GM12874 (cell line): Measurements from ENCODE around the gene PDLIM7.

Source experiments
- TF ChIP-seq, protein P1 (sequence below): IDR thresholded peaks from 2 replicates; pipeline ENCODE4 v1.5.1; 2011; ENCODE audit warnings: low read depth, mild to moderate bottlenecking, control low read depth, low read length, moderate library complexity; ENCODE audit not compliant: insufficient read depth

PDLIM7 gene

DNA sequence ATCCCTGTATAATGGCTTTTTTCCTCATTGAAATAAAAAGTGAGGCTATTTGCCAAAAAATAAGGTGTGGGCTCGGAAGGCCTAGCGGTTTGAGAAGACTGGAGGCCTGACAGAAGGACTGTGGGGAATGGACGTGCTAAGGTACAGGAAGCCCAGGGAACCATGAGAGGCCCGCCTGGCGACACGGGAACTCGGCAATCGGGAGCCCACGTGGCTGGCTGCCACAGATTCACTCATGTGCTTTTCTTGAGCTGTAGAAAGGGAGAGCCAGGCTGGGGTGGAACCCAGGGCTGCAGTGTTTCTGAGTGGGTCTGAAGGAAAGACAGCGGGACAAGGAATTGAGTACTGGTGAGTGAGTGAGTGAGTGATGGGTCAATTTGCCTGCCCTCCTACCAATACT is 31.2 kb upstream of the PDLIM7 start:
- TF ChIP-seq, protein P1, sequence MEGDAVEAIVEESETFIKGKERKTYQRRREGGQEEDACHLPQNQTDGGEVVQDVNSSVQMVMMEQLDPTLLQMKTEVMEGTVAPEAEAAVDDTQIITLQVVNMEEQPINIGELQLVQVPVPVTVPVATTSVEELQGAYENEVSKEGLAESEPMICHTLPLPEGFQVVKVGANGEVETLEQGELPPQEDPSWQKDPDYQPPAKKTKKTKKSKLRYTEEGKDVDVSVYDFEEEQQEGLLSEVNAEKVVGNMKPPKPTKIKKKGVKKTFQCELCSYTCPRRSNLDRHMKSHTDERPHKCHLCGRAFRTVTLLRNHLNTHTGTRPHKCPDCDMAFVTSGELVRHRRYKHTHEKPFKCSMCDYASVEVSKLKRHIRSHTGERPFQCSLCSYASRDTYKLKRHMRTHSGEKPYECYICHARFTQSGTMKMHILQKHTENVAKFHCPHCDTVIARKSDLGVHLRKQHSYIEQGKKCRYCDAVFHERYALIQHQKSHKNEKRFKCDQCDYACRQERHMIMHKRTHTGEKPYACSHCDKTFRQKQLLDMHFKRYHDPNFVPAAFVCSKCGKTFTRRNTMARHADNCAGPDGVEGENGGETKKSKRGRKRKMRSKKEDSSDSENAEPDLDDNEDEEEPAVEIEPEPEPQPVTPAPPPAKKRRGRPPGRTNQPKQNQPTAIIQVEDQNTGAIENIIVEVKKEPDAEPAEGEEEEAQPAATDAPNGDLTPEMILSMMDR: no peak

DNA sequence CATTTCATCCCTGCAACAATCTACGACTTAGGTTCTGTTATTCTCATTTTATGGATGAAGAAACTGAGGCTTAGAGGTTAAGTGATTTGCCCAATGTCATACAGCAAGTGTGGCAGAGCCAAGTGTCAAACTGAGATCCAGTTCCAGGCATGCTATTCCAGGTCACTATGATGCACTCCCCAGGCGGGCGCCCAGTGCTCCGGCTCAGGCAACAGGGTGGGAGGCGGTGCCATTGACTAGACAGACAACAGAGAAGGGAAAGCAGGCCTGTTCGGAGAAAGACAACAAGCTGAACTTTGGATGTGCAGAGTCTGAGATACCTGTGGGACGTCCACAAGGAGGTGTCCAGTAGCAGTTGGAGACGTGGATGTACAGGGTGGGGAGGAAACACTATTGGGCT is 30.2 kb upstream of the PDLIM7 start:
- TF ChIP-seq, protein P1: no peak

DNA sequence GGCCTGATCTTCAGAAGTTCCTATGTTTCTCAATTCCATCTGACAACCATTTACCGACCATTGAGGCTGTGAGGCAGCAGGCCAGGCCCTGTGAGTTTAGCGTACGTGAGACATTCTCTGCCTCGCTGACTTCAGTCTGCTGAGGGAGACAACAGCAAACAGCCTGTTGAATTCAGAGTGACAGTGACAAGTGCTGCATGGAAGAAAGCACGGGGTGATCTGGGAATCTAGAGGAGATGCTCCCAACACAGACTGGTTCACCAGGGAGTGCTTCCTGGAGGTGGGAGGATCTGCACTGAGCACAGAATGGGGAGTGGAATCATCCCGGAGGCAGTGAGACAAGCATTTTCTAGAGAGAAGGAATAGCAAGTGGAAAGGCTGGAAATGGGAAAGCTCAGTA is 29.4 kb upstream of the PDLIM7 start:
- TF ChIP-seq, protein P1: no peak

DNA sequence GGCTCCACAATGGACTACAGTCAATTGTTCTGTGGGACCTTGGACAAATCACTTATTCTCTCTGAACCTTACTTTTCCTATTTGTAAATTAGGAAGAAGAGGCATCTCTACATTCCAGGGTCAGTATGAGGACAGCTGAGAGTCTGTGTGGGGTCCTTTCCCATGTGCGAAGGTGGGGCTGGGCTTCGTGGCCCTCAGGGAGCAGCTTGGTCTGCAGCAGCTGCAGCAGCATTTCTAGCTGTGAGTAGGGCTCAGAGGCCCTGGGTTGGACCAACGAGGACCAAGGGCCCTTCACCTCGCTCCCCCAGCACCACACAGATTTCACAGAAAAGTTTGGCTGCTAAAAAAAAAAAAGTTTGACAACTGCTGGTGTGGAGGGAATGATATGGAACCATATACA is 28.8 kb upstream of the PDLIM7 start:
- TF ChIP-seq, protein P1: no peak

DNA sequence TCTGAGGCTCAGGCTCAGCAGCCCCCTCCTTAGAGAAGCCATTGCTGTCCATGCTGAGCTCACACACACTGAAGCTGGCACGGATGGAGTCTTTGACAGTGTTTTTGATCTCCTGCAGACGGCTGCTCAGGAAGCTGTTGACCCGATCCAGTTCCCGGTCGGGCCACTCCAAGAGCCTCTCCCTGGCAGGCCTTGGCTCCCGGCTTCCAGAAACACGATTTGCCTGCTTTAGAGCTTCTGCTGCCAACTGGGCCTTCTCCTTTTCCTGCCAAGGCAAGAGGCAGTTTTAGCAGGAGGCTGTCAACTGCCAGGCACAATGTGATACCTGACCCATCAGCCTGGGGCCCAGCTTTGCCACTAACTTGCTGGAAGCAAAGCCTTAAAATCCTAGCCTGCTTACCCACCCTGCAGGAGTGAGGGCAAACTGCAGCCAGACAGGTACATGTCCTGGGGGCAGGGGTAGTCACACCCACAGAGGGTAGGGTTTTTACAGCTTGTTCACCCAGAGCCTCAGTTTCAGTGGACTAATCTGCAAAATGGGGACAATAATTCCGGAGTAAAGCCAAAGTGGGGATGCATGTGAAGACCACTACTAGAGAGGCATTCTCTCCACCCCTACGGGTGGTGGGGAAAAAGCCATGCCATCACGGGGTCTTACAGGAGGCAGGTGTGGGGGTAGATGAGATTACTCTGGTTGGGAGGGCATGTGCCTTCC is 27.7 kb upstream of the PDLIM7 start:
- TF ChIP-seq, protein P1: no peak

DNA sequence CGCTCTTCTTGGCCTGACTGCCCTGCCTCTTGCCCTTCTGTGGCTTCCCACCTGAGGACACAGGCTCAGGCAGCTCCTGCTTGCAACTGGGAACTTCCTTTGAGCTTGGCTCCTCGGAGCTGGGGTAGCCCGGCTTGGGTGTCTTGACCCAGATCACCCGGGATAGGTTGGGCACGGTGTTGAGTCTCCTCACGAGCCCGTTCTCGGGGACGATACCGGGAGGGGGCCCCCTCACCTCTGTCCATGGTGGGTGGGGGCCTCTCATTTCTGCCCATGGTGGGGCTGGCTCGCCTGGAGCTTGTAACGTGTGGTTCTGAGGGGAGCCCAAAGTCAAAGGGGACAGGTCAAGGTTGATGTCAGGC is 27.1 kb upstream of the PDLIM7 start:
- TF ChIP-seq, protein P1: no peak

DNA sequence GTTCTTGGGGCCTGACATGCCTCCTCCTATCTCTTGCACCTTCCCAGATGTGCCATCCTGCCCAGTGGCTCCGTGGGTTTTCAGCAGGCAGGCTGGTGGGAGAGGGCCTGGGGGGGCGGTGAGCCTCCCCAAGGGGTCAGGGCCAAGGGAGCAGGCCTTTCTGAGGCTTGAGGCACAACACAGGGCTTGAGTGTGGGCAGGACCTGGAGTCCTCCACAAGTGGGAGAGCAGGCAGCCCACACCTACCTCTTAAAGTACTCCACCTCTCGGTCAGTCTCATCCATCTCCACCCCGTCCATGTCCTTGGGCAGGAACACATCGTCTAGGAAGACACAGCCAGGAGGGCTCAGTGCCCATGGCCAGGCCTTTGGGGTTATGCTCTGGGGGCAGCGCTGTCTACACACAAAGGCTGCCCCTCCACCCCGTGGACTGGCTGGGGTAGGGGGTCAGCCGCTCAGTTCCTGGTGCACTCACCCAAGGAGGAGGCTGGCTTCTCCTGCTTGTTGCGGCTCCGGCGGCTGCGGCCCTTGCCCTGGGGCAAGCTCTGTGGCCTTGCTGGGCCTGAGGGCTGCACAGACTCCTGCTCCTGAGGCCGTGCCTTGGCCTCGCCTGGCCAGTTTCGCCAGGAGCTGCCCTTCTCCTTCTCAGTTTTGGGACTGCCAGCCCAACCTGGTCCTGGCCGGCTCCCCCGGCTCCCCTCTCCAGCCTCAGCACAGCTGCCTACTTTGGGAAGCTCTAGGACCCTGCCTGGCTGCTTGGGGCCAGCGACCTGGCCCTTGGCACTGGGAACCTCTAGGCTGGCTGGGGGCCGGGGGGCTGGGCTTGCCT is 26.5 kb upstream of the PDLIM7 start:
- TF ChIP-seq, protein P1: no peak
